Prostate gland (tissue), 2 donors: ENCODE results near the gene BCL6B.

Experiments used
- POLR2A ChIP-seq: fragments of 450-650 bp; IDR thresholded peaks from one replicate; pipeline ENCODE4 v1.6.1; 2016; ENCODE audit warnings: antibody characterized with exemption, mild to moderate bottlenecking
- POLR2AphosphoS5 ChIP-seq: sonication (generic); formaldehyde crosslinking; IDR thresholded peaks from one replicate; pipeline ENCODE4 v1.6.1; 2017; ENCODE audit warnings: antibody characterized with exemption
- TF ChIP-seq, protein P1 (sequence below), 4 experiments: fragments of 200-600 bp in 2 of 4; fragments of 450-650 bp in 2 of 4; sonication (generic) in 2 of 4; IDR thresholded peaks; 1 replicate in 3 of 4; 2 replicates in 1 of 4; pipeline ENCODE4 v1.5.1; 2016 to 2019; ENCODE audit warnings: antibody characterized with exemption in 4 of 4, mild to moderate bottlenecking in 2 of 4, moderate library complexity in 2 of 4

DNA sequence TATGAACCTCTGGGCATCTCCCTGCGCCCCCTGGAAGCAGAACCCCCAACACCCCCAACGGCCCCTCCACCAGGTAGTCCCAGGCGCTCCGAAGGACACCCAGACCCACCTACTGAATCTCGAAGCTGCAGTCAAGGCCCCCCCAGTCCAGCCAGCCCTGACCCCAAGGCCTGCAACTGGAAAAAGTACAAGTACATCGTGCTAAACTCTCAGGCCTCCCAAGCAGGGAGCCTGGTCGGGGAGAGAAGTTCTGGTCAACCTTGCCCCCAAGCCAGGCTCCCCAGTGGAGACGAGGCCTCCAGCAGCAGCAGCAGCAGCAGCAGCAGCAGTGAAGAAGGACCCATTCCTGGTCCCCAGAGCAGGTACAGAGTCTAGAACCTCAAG, 1.5 kb downstream of the BCL6B start:
- TF ChIP-seq, protein P1, sequence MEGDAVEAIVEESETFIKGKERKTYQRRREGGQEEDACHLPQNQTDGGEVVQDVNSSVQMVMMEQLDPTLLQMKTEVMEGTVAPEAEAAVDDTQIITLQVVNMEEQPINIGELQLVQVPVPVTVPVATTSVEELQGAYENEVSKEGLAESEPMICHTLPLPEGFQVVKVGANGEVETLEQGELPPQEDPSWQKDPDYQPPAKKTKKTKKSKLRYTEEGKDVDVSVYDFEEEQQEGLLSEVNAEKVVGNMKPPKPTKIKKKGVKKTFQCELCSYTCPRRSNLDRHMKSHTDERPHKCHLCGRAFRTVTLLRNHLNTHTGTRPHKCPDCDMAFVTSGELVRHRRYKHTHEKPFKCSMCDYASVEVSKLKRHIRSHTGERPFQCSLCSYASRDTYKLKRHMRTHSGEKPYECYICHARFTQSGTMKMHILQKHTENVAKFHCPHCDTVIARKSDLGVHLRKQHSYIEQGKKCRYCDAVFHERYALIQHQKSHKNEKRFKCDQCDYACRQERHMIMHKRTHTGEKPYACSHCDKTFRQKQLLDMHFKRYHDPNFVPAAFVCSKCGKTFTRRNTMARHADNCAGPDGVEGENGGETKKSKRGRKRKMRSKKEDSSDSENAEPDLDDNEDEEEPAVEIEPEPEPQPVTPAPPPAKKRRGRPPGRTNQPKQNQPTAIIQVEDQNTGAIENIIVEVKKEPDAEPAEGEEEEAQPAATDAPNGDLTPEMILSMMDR (IDR thresholded peaks at IDR 0.05): no peak
- TF ChIP-seq POLR2AphosphoS5: no peak
- TF ChIP-seq POLR2A: no peak
